MM.1S (cell line): ENCODE measurements around the gene CDH22.

Source experiments
- CTCF ChIP-seq: fragments of 300-600 bp; sonication (generic); IDR thresholded peaks from 2 replicates; pipeline ENCODE4 v1.5.1; 2016; ENCODE audit warnings: antibody characterized with exemption, low read length, mixed read lengths
- EZH2 ChIP-seq: fragments of 300-600 bp; sonication (generic); optimal IDR thresholded peaks from 2 replicates; pipeline ENCODE3; 2017; ENCODE audit warnings: low read depth, mild to moderate bottlenecking, antibody characterized with exemption, low read length, mixed read lengths
- EZH2phosphoT487 ChIP-seq: fragments of 300-600 bp; sonication (generic); IDR thresholded peaks from 2 replicates; pipeline ENCODE4 v1.6.1; 2018; ENCODE audit warnings: antibody characterized with exemption, low read length

- TF ChIP-seq CTCF, result no peak
- no peak for TF ChIP-seq EZH2
- no peak for TF ChIP-seq EZH2phosphoT487
Measured at GRCh38 chr20:46199198-46199597, 109.1 kb downstream of the CDH22 start.
